MCF 10A (cell line): ENCODE results near the gene DSCAML1. TPM values are rescaled to one million over a fixed set of nuclear protein-coding genes. Genes with fewer than 3 reads are reported as not detected.

Source experiments
- BruUV-seq: library from RNA; stranded (reverse); fragments of 400-500 nt; replicated peaks from 2 replicates; lab custom pipeline; 2021; lab: Mats Ljungman, UMichigan
- CTCF ChIA-PET: fragments of 300-600 bp; sonication (Branson Sonifier 250); formaldehyde crosslinking; extraction: SDS; loops from one replicate; lab custom pipeline; 2021; ENCODE audit warnings: antibody characterized with exemption, inconsistent platforms; lab: Yijun Ruan, JAX
- POLR2A ChIA-PET: fragments of 300-600, 350-650 bp; sonication (Branson Sonifier 250); formaldehyde crosslinking; extraction: SDS; loops from one replicate; lab custom pipeline; 2020; ENCODE audit warnings: antibody characterized with exemption, inconsistent platforms; lab: Yijun Ruan, JAX
- DNase-seq: peaks from one replicate; pipeline ENCODE4 v3.0.0-alpha.2; 2018; ENCODE audit not compliant: unreplicated experiment
- H3K27ac Mint-ChIP-seq: one replicate; pipeline ENCODE4 v1.8.0; 2022; ENCODE audit warnings: mild to moderate bottlenecking, low read depth, mixed read lengths; ENCODE audit not compliant: unreplicated experiment
- H3K27me3 Mint-ChIP-seq: one replicate; pipeline ENCODE4 v1.8.0; 2022; ENCODE audit warnings: mixed read lengths; ENCODE audit not compliant: insufficient read depth, unreplicated experiment
- H3K36me3 Mint-ChIP-seq: one replicate; pipeline ENCODE4 v1.8.0; 2022; ENCODE audit warnings: mild to moderate bottlenecking, moderate library complexity, mixed read lengths; ENCODE audit not compliant: insufficient read depth, unreplicated experiment
- H3K4me1 Mint-ChIP-seq: one replicate; pipeline ENCODE4 v1.8.0; 2022; ENCODE audit warnings: mixed read lengths; ENCODE audit not compliant: insufficient read depth, unreplicated experiment
- H3K4me3 Mint-ChIP-seq: one replicate; pipeline ENCODE4 v1.8.0; 2022; ENCODE audit warnings: mild to moderate bottlenecking, moderate library complexity, mixed read lengths; ENCODE audit not compliant: unreplicated experiment
- H3K9me3 Mint-ChIP-seq: one replicate; pipeline ENCODE4 v1.8.0; 2022; ENCODE audit warnings: mixed read lengths; ENCODE audit not compliant: unreplicated experiment
- CTCF ChIP-seq: fragments of 200-600 bp; IDR thresholded peaks from one replicate; pipeline ENCODE4 v1.8.0; 2022; ENCODE audit warnings: antibody characterized with exemption, mild to moderate bottlenecking; ENCODE audit not compliant: unreplicated experiment
- intact Hi-C: fragments of 100-400 bp; cut with micrococcal nuclease; formaldehyde crosslinking; loops from 2 replicates; pipeline ENCODE4 v1.14.1; 2022
- total RNA-seq: library from RNA; stranded (reverse); gene quantifications from 2 replicates; pipeline ENCODE4 v1.2.3, GENCODE V29; 2022

Gene DSCAML1
- total RNA-seq, 1 experiment from 2014 or later = not detected

- BruUV-seq = no TSS peak
- no peak for TF ChIP-seq CTCF
- DNase-seq = no peak
- Mint-ChIP-seq H3K4me1 (peaks cover 12% of the 10 kb centered on the region), H3K4me3 (no peak overlapping the region), H3K27ac (no peak overlapping the region), H3K27me3 (peaks cover 14% of the 10 kb centered on the region), H3K36me3 (no peaks in the 10 kb centered on the region), H3K9me3 (no peaks in the 10 kb centered on the region)
- intact Hi-C loops = no loop called here
- ChIA-PET CTCF (interaction anchor here (0.7 to 2.8 kb wide), 3 partner anchors 10 to 102 kb away, joined by 3 to 12 read pairs (median 6); no protein-coding TSS in a partner anchor), POLR2A (no interaction called here)
Measured at GRCh38 chr11:117826190-117826570, 29.2 kb upstream of the DSCAML1 start.

- Mint-ChIP-seq H3K27ac (no peak overlapping the region), H3K36me3 (no peaks in the 10 kb centered on the region), H3K9me3 (no peaks in the 10 kb centered on the region), H3K4me3 (no peak overlapping the region), H3K4me1 (peaks cover 12% of the 10 kb centered on the region), H3K27me3 (peaks cover 9% of the 10 kb centered on the region)
- BruUV-seq = no TSS peak
- ChIA-PET CTCF (interaction anchor here (0.7 to 2.8 kb wide), 5 partner anchors 10 to 121 kb away, joined by 3 to 12 read pairs (median 9); no protein-coding TSS in a partner anchor), POLR2A (no interaction called here)
- no peak for DNase-seq
- TF ChIP-seq CTCF = no peak
- intact Hi-C loops = no loop called here
Measured at GRCh38 chr11:117825538-117826189, 28.6 kb upstream of the DSCAML1 start.

- Mint-ChIP-seq H3K4me1 (peaks cover 12% of the 10 kb centered on the region), H3K27me3 (peaks cover under 1% of the 10 kb centered on the region), H3K9me3 (no peaks in the 10 kb centered on the region), H3K36me3 (no peaks in the 10 kb centered on the region), H3K4me3 (no peak within 1 kb of the TSS), H3K27ac (peak within 1 kb of the TSS; percentile 69)
- POLR2A ChIA-PET = no interaction called here
- intact Hi-C loops = no loop called here
- CTCF ChIA-PET = interaction anchor here (0.6 to 4.3 kb wide), 9 partner anchors 9 to 585 kb away, joined by 3 to 31 read pairs (median 6); no protein-coding TSS in a partner anchor
- no TSS peak for BruUV-seq
- DNase-seq = no peak
- no peak for TF ChIP-seq CTCF
Measured at GRCh38 chr11:117824571-117825537, 27.8 kb upstream of the DSCAML1 start, which contains the start of gene FXYD2. FXYD2 (minus strand) TSS chr11:117824744; CDS start chr11:117824678, 66 bp downstream.

- Mint-ChIP-seq H3K36me3 (no peaks in the 10 kb centered on the region), H3K27ac (peak overlapping the region; percentile 69), H3K4me3 (no peak overlapping the region), H3K9me3 (no peaks in the 10 kb centered on the region), H3K27me3 (no peaks in the 10 kb centered on the region), H3K4me1 (peaks cover 12% of the 10 kb centered on the region)
- ChIA-PET POLR2A (no interaction called here), CTCF (interaction anchor here (1.2 to 4.3 kb wide), 8 partner anchors 8 to 398 kb away, joined by 4 to 31 read pairs (median 8); no protein-coding TSS in a partner anchor)
- intact Hi-C loops = no loop called here
- TF ChIP-seq CTCF = no peak
- DNase-seq = no peak
- BruUV-seq = no TSS peak
Measured at GRCh38 chr11:117823946-117824420, 27.0 kb upstream of the DSCAML1 start.
